Fibroblast of lung (primary cell): ENCODE results near the gene ADRA2C. TPM values are rescaled to one million over a fixed set of nuclear protein-coding genes. Genes with fewer than 3 reads are reported as not detected.

ENCODE experiments used
- DNase-seq, 2 donors: peaks; one replicate each; pipeline versions ENCODE4 v3.0.0 to v3.0.0-alpha.2; 2010; ENCODE audit warnings: low read depth in 2 of 2
- H2AFZ ChIP-seq: 2 replicates; pipeline ENCODE4 v1.5.1; 2012; ENCODE audit warnings: low read length, control low read depth, inconsistent platforms
- H3K27ac ChIP-seq: 2 replicates; pipeline ENCODE4 v1.5.1; 2011; ENCODE audit warnings: low read length, control low read depth; ENCODE audit not compliant: insufficient read depth
- H3K27me3 ChIP-seq: 2 replicates; pipeline ENCODE4 v1.5.1; 2011; ENCODE audit warnings: mild to moderate bottlenecking, low read length; ENCODE audit not compliant: control insufficient read depth, insufficient read depth
- H3K36me3 ChIP-seq: 2 replicates; pipeline ENCODE4 v1.5.1; 2011; ENCODE audit warnings: low read length; ENCODE audit not compliant: control insufficient read depth, insufficient read depth
- H3K4me1 ChIP-seq: 2 replicates; pipeline ENCODE4 v1.5.1; 2011; ENCODE audit warnings: low read length; ENCODE audit not compliant: control insufficient read depth, insufficient read depth; ENCODE audit errors: extremely low read depth
- H3K4me2 ChIP-seq: 2 replicates; pipeline ENCODE4 v1.5.1; 2011; ENCODE audit warnings: low read length, control low read depth; ENCODE audit not compliant: insufficient read depth; ENCODE audit errors: extremely low read depth
- H3K4me3 ChIP-seq, 4 experiments: fragments of 200-600 bp in 1 of 4; sonication (generic) in 1 of 4; replicated peaks in 1 of 4; 2 replicates each; pipeline ENCODE4 v1.5.1; 2011 to 2016; ENCODE audit warnings: low read length in 4 of 4, low read depth in 3 of 4, mild to moderate bottlenecking in 3 of 4, control low read depth in 2 of 4, inconsistent platforms in 1 of 4, mixed read lengths in 1 of 4; ENCODE audit not compliant: insufficient read depth in 1 of 4; ENCODE audit errors: control extremely low read depth in 1 of 4
- H3K79me2 ChIP-seq: 2 replicates; pipeline ENCODE4 v1.5.1; 2012; ENCODE audit warnings: mild to moderate bottlenecking, low read length, inconsistent platforms; ENCODE audit not compliant: control insufficient read depth, insufficient read depth
- H3K9ac ChIP-seq: 2 replicates; pipeline ENCODE4 v1.5.1; 2011; ENCODE audit warnings: mild to moderate bottlenecking, low read length, control low read depth; ENCODE audit not compliant: insufficient read depth
- H3K9me3 ChIP-seq: 2 replicates; pipeline ENCODE4 v1.5.1; 2012; ENCODE audit warnings: low read depth, low read length; ENCODE audit not compliant: control insufficient read depth, insufficient read depth
- H4K20me1 ChIP-seq: 2 replicates; pipeline ENCODE4 v1.5.1; 2011; ENCODE audit warnings: low read length; ENCODE audit not compliant: control insufficient read depth, insufficient read depth; ENCODE audit errors: extremely low read depth
- EZH2 ChIP-seq: IDR thresholded peaks from 2 replicates; pipeline ENCODE4 v1.5.1; 2012; ENCODE audit warnings: low read length, control low read depth, mild to moderate bottlenecking; ENCODE audit errors: missing control alignments
- polyA plus RNA-seq, 2 donors: library from polyadenylated mRNA; depleted of rRNA in 1 of 2; stranded (reverse) in 1 of 2; unstranded in 1 of 2; fragments of >200 nt; gene quantifications; 2 replicates each; pipeline ENCODE4 v1.2.1, GENCODE V29; 2011 to 2012; ENCODE audit warnings: missing spikeins in 1 of 2
- total RNA-seq: library from RNA; depleted of rRNA; stranded (reverse); fragments of >200 nt; gene quantifications from 2 replicates; pipeline ENCODE4 v1.2.1, GENCODE V29; 2014
- TF ChIP-seq, protein P1 (sequence below), 2 donors: IDR thresholded peaks in 1 of 2; conservative IDR thresholded peaks in 1 of 2; 1 replicate in 1 of 2; 2 replicates in 1 of 2; pipeline ENCODE4 v1.5.1; 2011 to 2012; ENCODE audit warnings: low read length in 2 of 2, control low read depth in 1 of 2, inconsistent platforms in 1 of 2, low read depth in 1 of 2, mild to moderate bottlenecking in 1 of 2

The ADRA2C gene
- total and polyA plus RNA-seq, 2 donors (not counting 1 experiment from before 2014, with no cell fraction given): 0.30 to 0.33 TPM

DNA sequence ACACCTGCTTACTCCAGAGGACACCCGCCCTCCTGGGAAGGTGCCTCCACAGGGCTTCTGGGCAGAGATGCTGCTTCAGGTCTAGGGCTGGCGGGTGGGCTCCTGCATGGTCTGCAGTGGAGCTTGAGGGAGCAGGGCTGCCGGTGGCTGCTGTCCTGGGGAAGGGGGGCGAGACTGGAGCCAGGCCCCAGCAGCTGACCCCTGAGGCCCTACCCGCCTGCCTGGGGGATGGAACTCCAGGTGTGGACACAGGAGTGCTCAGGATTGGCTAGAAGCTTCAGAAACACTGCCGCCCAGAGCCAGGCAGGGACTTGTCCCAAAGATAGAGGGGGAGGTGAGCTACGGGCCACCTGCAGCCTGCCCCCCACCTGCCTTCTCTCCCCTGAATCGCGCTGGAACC, 33.0 kb upstream of the ADRA2C start:
- Histone ChIP-seq H2AFZ (no peak overlapping the region), H4K20me1 (no peaks in the 10 kb centered on the region), H3K36me3 (no peaks in the 10 kb centered on the region), H3K4me2 (no peak overlapping the region), H3K9ac (no peak overlapping the region), H3K9me3 (no peaks in the 10 kb centered on the region), H3K27ac (no peak overlapping the region), H3K79me2 (no peaks in the 10 kb centered on the region), H3K4me3 (no peak overlapping the region), H3K27me3 (no peaks in the 10 kb centered on the region), H3K4me1 (no peaks in the 10 kb centered on the region)
- no peak for TF ChIP-seq EZH2
- TF ChIP-seq, protein P1, sequence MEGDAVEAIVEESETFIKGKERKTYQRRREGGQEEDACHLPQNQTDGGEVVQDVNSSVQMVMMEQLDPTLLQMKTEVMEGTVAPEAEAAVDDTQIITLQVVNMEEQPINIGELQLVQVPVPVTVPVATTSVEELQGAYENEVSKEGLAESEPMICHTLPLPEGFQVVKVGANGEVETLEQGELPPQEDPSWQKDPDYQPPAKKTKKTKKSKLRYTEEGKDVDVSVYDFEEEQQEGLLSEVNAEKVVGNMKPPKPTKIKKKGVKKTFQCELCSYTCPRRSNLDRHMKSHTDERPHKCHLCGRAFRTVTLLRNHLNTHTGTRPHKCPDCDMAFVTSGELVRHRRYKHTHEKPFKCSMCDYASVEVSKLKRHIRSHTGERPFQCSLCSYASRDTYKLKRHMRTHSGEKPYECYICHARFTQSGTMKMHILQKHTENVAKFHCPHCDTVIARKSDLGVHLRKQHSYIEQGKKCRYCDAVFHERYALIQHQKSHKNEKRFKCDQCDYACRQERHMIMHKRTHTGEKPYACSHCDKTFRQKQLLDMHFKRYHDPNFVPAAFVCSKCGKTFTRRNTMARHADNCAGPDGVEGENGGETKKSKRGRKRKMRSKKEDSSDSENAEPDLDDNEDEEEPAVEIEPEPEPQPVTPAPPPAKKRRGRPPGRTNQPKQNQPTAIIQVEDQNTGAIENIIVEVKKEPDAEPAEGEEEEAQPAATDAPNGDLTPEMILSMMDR (conservative IDR thresholded peaks at IDR 0.05 in 1 of 2, IDR thresholded peaks at IDR 0.05 in 1 of 2; ENCODE audit: low read depth in 1 of 2, low read length in 2 of 2): no peak
- no peak for DNase-seq

- Histone ChIP-seq H3K36me3 (no peaks in the 10 kb centered on the region), H3K27ac (no peak overlapping the region), H3K27me3 (no peaks in the 10 kb centered on the region), H3K4me3 (no peak overlapping the region), H3K9me3 (no peaks in the 10 kb centered on the region), H2AFZ (no peak overlapping the region), H3K4me2 (no peak overlapping the region), H4K20me1 (no peaks in the 10 kb centered on the region), H3K79me2 (no peaks in the 10 kb centered on the region), H3K4me1 (no peaks in the 10 kb centered on the region), H3K9ac (no peak overlapping the region)
- no peak for TF ChIP-seq EZH2
- TF ChIP-seq, protein P1 (conservative IDR thresholded peaks at IDR 0.05 in 1 of 2, IDR thresholded peaks at IDR 0.05 in 1 of 2; ENCODE audit: low read depth in 1 of 2, low read length in 2 of 2): no peak
- no peak for DNase-seq
Measured at GRCh38 chr4:3735196-3735595, 31.0 kb upstream of the ADRA2C start.

DNA sequence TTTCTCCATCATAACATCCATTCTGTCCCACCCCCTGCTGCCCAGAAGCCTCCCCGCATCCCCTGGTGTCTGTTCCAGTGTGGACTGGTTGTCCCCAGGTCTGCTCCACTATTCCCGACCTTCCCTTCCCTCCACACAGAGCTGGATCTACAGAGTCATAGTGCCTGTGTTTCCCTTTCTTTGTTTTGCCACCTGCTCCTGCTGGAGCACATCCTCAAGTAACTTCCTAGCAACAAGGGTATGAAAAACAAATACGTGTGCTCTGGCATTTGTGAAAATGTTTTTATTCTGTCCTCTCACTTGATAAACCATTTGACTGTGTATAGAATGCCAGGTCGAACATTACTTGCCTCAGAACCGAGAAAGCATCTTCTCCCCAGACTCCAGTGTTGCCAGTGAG, 29.9 kb upstream of the ADRA2C start:
- no peaks in the 10 kb centered on the region for H3K4me1 ChIP-seq
- H3K79me2 ChIP-seq: no peaks in the 10 kb centered on the region
- no peaks in the 10 kb centered on the region for H3K36me3 ChIP-seq
- H3K9ac ChIP-seq: no peak overlapping the region
- no peaks in the 10 kb centered on the region for H4K20me1 ChIP-seq
- no peak for DNase-seq
- H3K27me3 ChIP-seq: no peaks in the 10 kb centered on the region
- no peak overlapping the region for H3K4me2 ChIP-seq
- H3K9me3 ChIP-seq: no peaks in the 10 kb centered on the region
- H3K4me3 ChIP-seq: no peak overlapping the region
- no peak overlapping the region for H3K27ac ChIP-seq
- TF ChIP-seq EZH2: no peak
- H2AFZ ChIP-seq: no peak overlapping the region
